Ectodermal cell (in vitro differentiated cells): ENCODE measurements around the gene SCGB1D4.

Source experiments
- H3K27ac ChIP-seq: 2 replicates; pipeline ENCODE4 v1.7.0; 2013; ENCODE audit warnings: mild to moderate bottlenecking, low read depth, low read length; ENCODE audit not compliant: insufficient read depth, poor library complexity, severe bottlenecking
- H3K27me3 ChIP-seq: 2 replicates; pipeline ENCODE4 v1.7.0; 2013; ENCODE audit warnings: mild to moderate bottlenecking, low read length; ENCODE audit not compliant: insufficient read depth, control insufficient read depth, poor library complexity, severe bottlenecking
- H3K36me3 ChIP-seq: one replicate; pipeline ENCODE4 v1.7.0; 2013; ENCODE audit warnings: low read length; ENCODE audit not compliant: control insufficient read depth, insufficient read depth
- H3K4me1 ChIP-seq: one replicate; pipeline ENCODE4 v1.7.0; 2013; ENCODE audit warnings: low read length; ENCODE audit not compliant: control insufficient read depth, insufficient read depth
- H3K4me3 ChIP-seq: 2 replicates; pipeline ENCODE4 v1.7.0; 2013; ENCODE audit warnings: low read depth, low read length, control low read depth; ENCODE audit not compliant: insufficient read depth
- H3K9me3 ChIP-seq: 2 replicates; pipeline ENCODE4 v1.7.0; 2013; ENCODE audit warnings: mild to moderate bottlenecking, low read length, moderate library complexity; ENCODE audit not compliant: control insufficient read depth
- WGBS, 2 experiments: methylation state at CpG; one replicate each; pipeline ENCODE4 v1.1.7; 2013; ENCODE audit warnings: missing lambda C conversion rate in 2 of 2; 5-methylcytosine and 5-hydroxymethylcytosine counted together

Gene SCGB1D4

GRCh38 chr11:62253999-62254542, 44.8 kb downstream of the SCGB1D4 start:
- H3K36me3 ChIP-seq, result no peaks in the 10 kb centered on the region
- WGBS, 2 experiments, result 60 to 71% methylated on average over 2 to 3 of the region's 3 CpGs

GRCh38 chr11:62251698-62252097, 47.2 kb downstream of the SCGB1D4 start:
- Histone ChIP-seq H3K9me3 (no peaks in the 10 kb centered on the region), H3K27me3 (no peaks in the 10 kb centered on the region), H3K27ac (no peak overlapping the region), H3K4me3 (no peak overlapping the region), H3K36me3 (no peaks in the 10 kb centered on the region), H3K4me1 (no peaks in the 10 kb centered on the region)
- WGBS, 2 experiments, result 64 to 72% methylated on average over 4 of the region's 4 CpGs

More at GRCh38 chr11:62253999-62254542, 44.8 kb downstream of the SCGB1D4 start:
- Histone ChIP-seq H3K4me1 (no peaks in the 10 kb centered on the region), H3K27me3 (no peaks in the 10 kb centered on the region), H3K9me3 (no peaks in the 10 kb centered on the region), H3K27ac (no peak overlapping the region), H3K4me3 (no peak overlapping the region)
